HEK293 (cell line): ENCODE measurements around the gene BCKDHB.

Source experiments
- CTCF ChIA-PET: fragments of 350-600 bp; formaldehyde crosslinking; extraction: SDS; loops from one replicate; lab custom pipeline; 2021; ENCODE audit warnings: antibody characterized with exemption; lab: Yijun Ruan, JAX
- POLR2A ChIA-PET: fragments of 300-600 bp; formaldehyde crosslinking; extraction: SDS; loops from one replicate; lab custom pipeline; 2020; ENCODE audit warnings: antibody characterized with exemption, inconsistent platforms; lab: Yijun Ruan, JAX
- H3K27ac ChIP-seq: fragments of 200-500 bp; sonication (Bioruptor generic); 2 replicates; pipeline ENCODE4 v1.5.1; 2014; ENCODE audit warnings: low read depth, low read length, control low read depth, inconsistent platforms; ENCODE audit errors: extremely low read depth
- H3K36me3 ChIP-seq, 2 experiments: fragments of 200-500 bp in 1 of 2; sonication (Bioruptor generic) in 1 of 2; 1 replicate in 1 of 2; 2 replicates in 1 of 2; pipeline ENCODE4 v1.5.1; 2014 to 2017; ENCODE audit warnings: inconsistent platforms in 2 of 2, low read length in 2 of 2; ENCODE audit not compliant: control insufficient read depth in 2 of 2, insufficient read depth in 1 of 2
- H3K4me1 ChIP-seq: fragments of 200-500 bp; sonication (Bioruptor generic); 2 replicates; pipeline ENCODE4 v1.5.1; 2014; ENCODE audit warnings: mild to moderate bottlenecking, low read length, inconsistent platforms; ENCODE audit not compliant: control insufficient read depth, insufficient read depth
- H3K4me3 ChIP-seq: 2 replicates; pipeline ENCODE4 v1.5.1; 2011; ENCODE audit warnings: low read depth, mild to moderate bottlenecking, control low read depth, low read length, moderate library complexity
- H3K9me3 ChIP-seq: fragments of 200-500 bp; sonication (Bioruptor generic); 2 replicates; pipeline ENCODE4 v1.5.1; 2014; ENCODE audit warnings: low read depth, low read length, inconsistent platforms; ENCODE audit not compliant: control insufficient read depth, insufficient read depth
- BCL11B ChIP-seq: fragments of 450-650 bp; formaldehyde crosslinking; IDR thresholded peaks from 2 replicates; pipeline ENCODE4 v1.5.1; 2016; ENCODE audit warnings: low read depth, missing biosample characterization, missing genetic modification characterization
- KLF10 ChIP-seq: fragments of 450-650 bp; IDR thresholded peaks from 2 replicates; pipeline ENCODE4 v1.5.1; 2018; ENCODE audit warnings: missing biosample characterization, mild to moderate bottlenecking, missing genetic modification characterization
- MEIS1 ChIP-seq: sonication (generic); formaldehyde crosslinking; IDR thresholded peaks from 2 replicates; pipeline ENCODE4 v1.8.1; 2022; ENCODE audit warnings: missing genetic modification reagents, mild to moderate bottlenecking, borderline replicate concordance
- SCRT1 ChIP-seq: fragments of 450-650 bp; formaldehyde crosslinking; IDR thresholded peaks from 2 replicates; pipeline ENCODE4 v1.5.1; 2016; ENCODE audit warnings: missing biosample characterization, missing genetic modification characterization, borderline replicate concordance
- SCRT2 ChIP-seq: fragments of 450-650 bp; formaldehyde crosslinking; IDR thresholded peaks from 2 replicates; pipeline ENCODE4 v1.5.1; 2016; ENCODE audit warnings: missing biosample characterization, missing genetic modification characterization
- SP2 ChIP-seq: fragments of 450-650 bp; formaldehyde crosslinking; IDR thresholded peaks from 2 replicates; pipeline ENCODE4 v1.5.1; 2016; ENCODE audit warnings: missing biosample characterization, missing genetic modification characterization
- YY2 ChIP-seq: fragments of 450-650 bp; formaldehyde crosslinking; IDR thresholded peaks from 2 replicates; pipeline ENCODE4 v1.5.1; 2016; ENCODE audit warnings: missing biosample characterization, missing genetic modification characterization
- ZIC2 ChIP-seq: fragments of 450-650 bp; formaldehyde crosslinking; IDR thresholded peaks from 2 replicates; pipeline ENCODE4 v1.5.1; 2016; ENCODE audit warnings: missing biosample characterization, missing genetic modification characterization
- ZNF175 ChIP-seq: fragments of 450-650 bp; formaldehyde crosslinking; IDR thresholded peaks from 2 replicates; pipeline ENCODE4 v1.5.1; 2016; ENCODE audit warnings: missing biosample characterization, missing genetic modification characterization
- ZNF2 ChIP-seq: fragments of 450-650 bp; formaldehyde crosslinking; IDR thresholded peaks from 2 replicates; pipeline ENCODE4 v1.5.1; 2016; ENCODE audit warnings: missing biosample characterization, missing genetic modification characterization
- ZNF211 ChIP-seq: fragments of 450-650 bp; formaldehyde crosslinking; IDR thresholded peaks from 2 replicates; pipeline ENCODE4 v1.5.1; 2016; ENCODE audit warnings: low read depth, missing biosample characterization, missing genetic modification characterization
- ZNF324 ChIP-seq: fragments of 450-650 bp; formaldehyde crosslinking; IDR thresholded peaks from 2 replicates; pipeline ENCODE4 v1.5.1; 2016; ENCODE audit warnings: missing biosample characterization, missing genetic modification characterization
- ZNF391 ChIP-seq: fragments of 450-650 bp; formaldehyde crosslinking; IDR thresholded peaks from 2 replicates; pipeline ENCODE4 v1.5.1; 2016; ENCODE audit warnings: low read depth, missing biosample characterization, missing genetic modification characterization, borderline replicate concordance
- ZNF544 ChIP-seq: fragments of 450-650 bp; formaldehyde crosslinking; IDR thresholded peaks from 2 replicates; pipeline ENCODE4 v1.5.0; 2017; ENCODE audit warnings: missing biosample characterization, missing genetic modification characterization
- ZNF561 ChIP-seq: fragments of 450-650 bp; IDR thresholded peaks from 2 replicates; pipeline ENCODE4 v1.5.1; 2018; ENCODE audit warnings: missing biosample characterization, missing genetic modification characterization, borderline replicate concordance
- ZNF776 ChIP-seq: fragments of 450-650 bp; formaldehyde crosslinking; IDR thresholded peaks from 2 replicates; pipeline ENCODE4 v1.5.0; 2017; ENCODE audit warnings: missing biosample characterization, missing genetic modification characterization, borderline replicate concordance
- ZSCAN16 ChIP-seq: fragments of 450-650 bp; formaldehyde crosslinking; IDR thresholded peaks from 2 replicates; pipeline ENCODE4 v1.5.1; 2016; ENCODE audit warnings: missing biosample characterization, missing genetic modification characterization
- TF ChIP-seq, protein P1 (sequence below): fragments of 450-650 bp; formaldehyde crosslinking; IDR thresholded peaks from 2 replicates; pipeline ENCODE4 v1.5.1; 2016; ENCODE audit warnings: missing biosample characterization, missing genetic modification characterization
- TF ChIP-seq, protein P2 (sequence below): fragments of 450-650 bp; formaldehyde crosslinking; IDR thresholded peaks from 2 replicates; pipeline ENCODE4 v1.5.1; 2016; ENCODE audit warnings: missing biosample characterization, missing genetic modification characterization
- TF ChIP-seq, protein P3 (sequence below): fragments of 450-650 bp; formaldehyde crosslinking; IDR thresholded peaks from 2 replicates; pipeline ENCODE4 v1.5.1; 2017; ENCODE audit warnings: missing biosample characterization, missing genetic modification characterization
- TF ChIP-seq, protein P4 (sequence below): fragments of 450-650 bp; formaldehyde crosslinking; IDR thresholded peaks from 2 replicates; pipeline ENCODE4 v1.5.1; 2016; ENCODE audit warnings: missing biosample characterization, missing genetic modification characterization
- TF ChIP-seq, protein P5 (sequence below): fragments of 450-650 bp; formaldehyde crosslinking; IDR thresholded peaks from 2 replicates; pipeline ENCODE4 v1.5.1; 2016; ENCODE audit warnings: missing biosample characterization, missing genetic modification characterization

Gene BCKDHB

DNA sequence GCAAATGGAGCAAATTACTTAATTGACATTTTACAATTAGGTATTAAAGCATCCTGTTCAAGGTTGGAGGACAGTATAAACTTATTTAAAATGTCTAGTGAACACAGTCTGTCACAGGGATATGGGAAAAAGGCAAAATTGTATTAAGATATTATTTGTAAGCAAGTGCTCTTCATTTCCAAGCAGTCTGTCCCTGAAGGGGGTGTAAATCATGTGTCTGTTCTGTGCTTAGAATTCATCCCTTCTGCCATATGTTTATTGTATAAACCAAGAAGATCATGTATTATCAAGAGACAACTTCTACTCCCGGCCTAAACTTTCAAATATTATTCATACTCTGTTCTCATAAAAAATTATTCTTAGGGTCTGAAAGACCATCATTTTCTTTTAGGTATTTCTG is 144.8 kb downstream of the BCKDHB start:
- TF ChIP-seq, protein P1, sequence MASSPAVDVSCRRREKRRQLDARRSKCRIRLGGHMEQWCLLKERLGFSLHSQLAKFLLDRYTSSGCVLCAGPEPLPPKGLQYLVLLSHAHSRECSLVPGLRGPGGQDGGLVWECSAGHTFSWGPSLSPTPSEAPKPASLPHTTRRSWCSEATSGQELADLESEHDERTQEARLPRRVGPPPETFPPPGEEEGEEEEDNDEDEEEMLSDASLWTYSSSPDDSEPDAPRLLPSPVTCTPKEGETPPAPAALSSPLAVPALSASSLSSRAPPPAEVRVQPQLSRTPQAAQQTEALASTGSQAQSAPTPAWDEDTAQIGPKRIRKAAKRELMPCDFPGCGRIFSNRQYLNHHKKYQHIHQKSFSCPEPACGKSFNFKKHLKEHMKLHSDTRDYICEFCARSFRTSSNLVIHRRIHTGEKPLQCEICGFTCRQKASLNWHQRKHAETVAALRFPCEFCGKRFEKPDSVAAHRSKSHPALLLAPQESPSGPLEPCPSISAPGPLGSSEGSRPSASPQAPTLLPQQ (tag by site-specific recombination) = no peak
- Histone ChIP-seq H3K4me1 (no peaks in the 10 kb centered on the region), H3K4me3 (no peak overlapping the region), H3K36me3 (no peaks in the 10 kb centered on the region), H3K9me3 (no peaks in the 10 kb centered on the region), H3K27ac (no peak overlapping the region)
- ChIA-PET POLR2A (no interaction called here), CTCF (no interaction called here)

DNA sequence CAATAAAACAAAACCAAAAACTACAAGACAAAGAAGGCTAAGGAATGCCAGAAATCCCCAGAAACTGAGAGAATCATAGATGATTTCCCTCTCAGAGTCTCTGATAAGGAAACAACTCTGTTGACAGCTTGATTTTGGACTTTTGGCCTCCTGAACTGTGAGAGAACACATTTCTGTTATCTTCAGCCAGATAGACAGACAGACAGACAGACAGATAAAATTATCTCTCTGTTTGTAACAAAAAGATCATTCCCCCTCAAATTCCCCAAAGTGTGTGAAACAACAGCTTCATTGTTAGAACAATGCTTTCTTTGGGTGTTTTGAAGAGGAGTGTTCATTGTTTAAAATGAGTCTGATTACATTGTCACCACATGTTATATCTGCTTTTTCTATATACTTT is 148.2 kb downstream of the BCKDHB start:
- no peaks in the 10 kb centered on the region for H3K4me1 ChIP-seq
- CTCF ChIA-PET = no interaction called here

DNA sequence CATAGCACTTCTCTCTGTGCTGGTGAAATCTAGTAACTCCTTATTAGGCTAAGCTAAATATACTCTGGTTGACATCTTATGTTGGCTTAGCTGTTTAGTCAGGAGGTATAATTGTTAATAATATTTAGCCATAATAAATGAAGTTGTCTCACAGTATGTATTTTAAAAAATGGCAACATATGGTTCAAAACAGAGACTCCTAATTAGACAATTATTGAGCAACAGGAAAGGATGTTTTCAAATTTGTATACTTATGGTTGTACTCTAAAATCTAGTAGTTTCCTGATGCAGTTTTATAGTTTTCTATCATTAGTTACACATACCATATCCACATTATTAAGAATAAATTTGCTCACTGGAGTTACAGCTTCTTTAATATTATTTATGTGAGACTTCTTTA is 150.2 kb downstream of the BCKDHB start:
- Histone ChIP-seq H3K4me1 (no peaks in the 10 kb centered on the region), H3K4me3 (no peak overlapping the region), H3K27ac (no peak overlapping the region), H3K36me3 (no peaks in the 10 kb centered on the region), H3K9me3 (no peaks in the 10 kb centered on the region)
- CTCF ChIA-PET = interaction anchor here (0.6 kb wide), 1 partner anchor 25 kb away, joined by 4 read pairs; no protein-coding TSS in a partner anchor
- POLR2A ChIA-PET = no interaction called here
- TF ChIP-seq ZSCAN16 (tag by site-specific recombination) = no peak
- no peak for TF ChIP-seq ZNF391
- no peak for TF ChIP-seq ZIC2 (tag by site-specific recombination)
- TF ChIP-seq, protein P2, sequence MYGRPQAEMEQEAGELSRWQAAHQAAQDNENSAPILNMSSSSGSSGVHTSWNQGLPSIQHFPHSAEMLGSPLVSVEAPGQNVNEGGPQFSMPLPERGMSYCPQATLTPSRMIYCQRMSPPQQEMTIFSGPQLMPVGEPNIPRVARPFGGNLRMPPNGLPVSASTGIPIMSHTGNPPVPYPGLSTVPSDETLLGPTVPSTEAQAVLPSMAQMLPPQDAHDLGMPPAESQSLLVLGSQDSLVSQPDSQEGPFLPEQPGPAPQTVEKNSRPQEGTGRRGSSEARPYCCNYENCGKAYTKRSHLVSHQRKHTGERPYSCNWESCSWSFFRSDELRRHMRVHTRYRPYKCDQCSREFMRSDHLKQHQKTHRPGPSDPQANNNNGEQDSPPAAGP (tag by site-specific recombination) = no peak
- no peak for TF ChIP-seq ZNF776 (tag by site-specific recombination)
- TF ChIP-seq YY2 (tag by site-specific recombination) = no peak
- TF ChIP-seq MEIS1 = no peak
- TF ChIP-seq ZNF2 (tag by site-specific recombination) = no peak
- no peak for TF ChIP-seq SCRT2 (tag by site-specific recombination)

More for the DNA sequence above, 148.2 kb downstream of the BCKDHB start:
- no peaks in the 10 kb centered on the region for H3K9me3 ChIP-seq
- no peak overlapping the region for H3K4me3 ChIP-seq
- no peak overlapping the region for H3K27ac ChIP-seq
- TF ChIP-seq ZNF211 (no peak), SCRT1 (tag by site-specific recombination) (no peak), MEIS1 (no peak), ZNF544 (tag by site-specific recombination) (no peak), ZNF561 (tag by site-specific recombination) (no peak), KLF10 (no peak), ZNF175 (tag by site-specific recombination) (no peak), ZNF324 (tag by site-specific recombination) (no peak), BCL11B (tag by site-specific recombination) (no peak), SP2 (tag by site-specific recombination) (no peak)
- TF ChIP-seq, protein P3, sequence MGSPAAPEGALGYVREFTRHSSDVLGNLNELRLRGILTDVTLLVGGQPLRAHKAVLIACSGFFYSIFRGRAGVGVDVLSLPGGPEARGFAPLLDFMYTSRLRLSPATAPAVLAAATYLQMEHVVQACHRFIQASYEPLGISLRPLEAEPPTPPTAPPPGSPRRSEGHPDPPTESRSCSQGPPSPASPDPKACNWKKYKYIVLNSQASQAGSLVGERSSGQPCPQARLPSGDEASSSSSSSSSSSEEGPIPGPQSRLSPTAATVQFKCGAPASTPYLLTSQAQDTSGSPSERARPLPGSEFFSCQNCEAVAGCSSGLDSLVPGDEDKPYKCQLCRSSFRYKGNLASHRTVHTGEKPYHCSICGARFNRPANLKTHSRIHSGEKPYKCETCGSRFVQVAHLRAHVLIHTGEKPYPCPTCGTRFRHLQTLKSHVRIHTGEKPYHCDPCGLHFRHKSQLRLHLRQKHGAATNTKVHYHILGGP (tag by site-specific recombination) = no peak
- TF ChIP-seq, protein P4, sequence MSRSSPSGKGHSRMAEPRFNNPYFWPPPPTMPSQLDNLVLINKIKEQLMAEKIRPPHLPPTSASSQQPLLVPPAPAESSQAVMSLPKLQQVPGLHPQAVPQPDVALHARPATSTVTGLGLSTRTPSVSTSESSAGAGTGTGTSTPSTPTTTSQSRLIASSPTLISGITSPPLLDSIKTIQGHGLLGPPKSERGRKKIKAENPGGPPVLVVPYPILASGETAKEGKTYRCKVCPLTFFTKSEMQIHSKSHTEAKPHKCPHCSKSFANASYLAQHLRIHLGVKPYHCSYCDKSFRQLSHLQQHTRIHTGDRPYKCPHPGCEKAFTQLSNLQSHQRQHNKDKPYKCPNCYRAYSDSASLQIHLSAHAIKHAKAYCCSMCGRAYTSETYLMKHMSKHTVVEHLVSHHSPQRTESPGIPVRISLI (tag by site-specific recombination) = no peak
- TF ChIP-seq, protein P5, sequence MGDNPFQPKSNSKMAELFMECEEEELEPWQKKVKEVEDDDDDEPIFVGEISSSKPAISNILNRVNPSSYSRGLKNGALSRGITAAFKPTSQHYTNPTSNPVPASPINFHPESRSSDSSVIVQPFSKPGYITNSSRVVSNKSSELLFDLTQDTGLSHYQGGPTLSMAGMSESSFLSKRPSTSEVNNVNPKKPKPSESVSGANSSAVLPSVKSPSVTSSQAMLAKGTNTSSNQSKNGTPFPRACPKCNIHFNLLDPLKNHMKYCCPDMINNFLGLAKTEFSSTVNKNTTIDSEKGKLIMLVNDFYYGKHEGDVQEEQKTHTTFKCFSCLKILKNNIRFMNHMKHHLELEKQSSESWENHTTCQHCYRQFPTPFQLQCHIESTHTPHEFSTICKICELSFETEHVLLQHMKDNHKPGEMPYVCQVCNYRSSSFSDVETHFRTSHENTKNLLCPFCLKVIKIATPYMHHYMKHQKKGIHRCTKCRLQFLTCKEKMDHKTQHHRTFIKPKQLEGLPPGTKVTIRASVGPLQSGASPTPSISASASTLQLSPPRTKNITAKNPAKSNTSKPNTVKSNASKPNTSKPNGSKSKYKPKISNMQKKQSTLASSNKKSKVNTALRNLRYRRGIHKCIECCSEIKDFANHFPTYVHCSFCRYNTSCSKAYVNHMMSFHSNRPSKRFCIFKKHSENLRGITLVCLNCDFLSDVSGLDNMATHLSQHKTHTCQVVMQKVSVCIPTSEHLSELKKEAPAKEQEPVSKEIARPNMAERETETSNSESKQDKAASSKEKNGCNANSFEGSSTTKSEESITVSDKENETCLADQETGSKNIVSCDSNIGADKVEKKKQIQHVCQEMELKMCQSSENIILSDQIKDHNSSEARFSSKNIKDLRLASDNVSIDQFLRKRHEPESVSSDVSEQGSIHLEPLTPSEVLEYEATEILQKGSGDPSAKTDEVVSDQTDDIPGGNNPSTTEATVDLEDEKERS = no peak
- no peaks in the 10 kb centered on the region for H3K36me3 ChIP-seq
- POLR2A ChIA-PET = no interaction called here
